ENCODE data around the gene ESYT2.

ESYT2 gene

GRCh38 chr7:158814637-158815036 is 14.7 kb downstream of the ESYT2 start:
- Histone ChIP-seq H3K27me3 (ENCODE audit: control insufficient read depth, insufficient read depth, low read length) (no peaks in the 10 kb centered on the region), H3K4me1 (ENCODE audit: control insufficient read depth, insufficient read depth, low read length) (peaks cover 6% of the 10 kb centered on the region)
- no CpG with 5 or more reads among the region's 2 CpGs for WGBS (ENCODE audit: insufficient coverage, insufficient read length)

GRCh38 chr7:158812684-158813083 is 16.6 kb downstream of the ESYT2 start:
- no CpG with 5 or more reads among the region's 5 CpGs for WGBS (ENCODE audit: insufficient coverage, insufficient read length)
- H3K27ac ChIP-seq (ENCODE audit: low read length) = no peak overlapping the region
- no peaks in the 10 kb centered on the region for H3K27me3 ChIP-seq (ENCODE audit: control insufficient read depth, insufficient read depth, low read length)
- H3K4me1 ChIP-seq (ENCODE audit: control insufficient read depth, insufficient read depth, low read length) = peaks cover 1% of the 10 kb centered on the region; the same call in 1 of the 2 replicates
- H3K9me3 ChIP-seq (ENCODE audit: control insufficient read depth, insufficient read depth, low read length) = no peaks in the 10 kb centered on the region
- no peak overlapping the region for H3K4me3 ChIP-seq (ENCODE audit: low read length)
- no peak for DNase-seq (ENCODE audit: low read depth, low spot score)
- H3K36me3 ChIP-seq (ENCODE audit: control insufficient read depth, insufficient read depth, low read length) = no peaks in the 10 kb centered on the region

More at GRCh38 chr7:158814637-158815036, 14.7 kb downstream of the ESYT2 start:
- Histone ChIP-seq H3K4me3 (ENCODE audit: low read length) (no peak overlapping the region), H3K36me3 (ENCODE audit: control insufficient read depth, insufficient read depth, low read length) (no peaks in the 10 kb centered on the region), H3K27ac (ENCODE audit: low read length) (no peak overlapping the region), H3K9me3 (ENCODE audit: control insufficient read depth, insufficient read depth, low read length) (no peaks in the 10 kb centered on the region)
- DNase-seq (ENCODE audit: low read depth, low spot score) = no peak

GRCh38 chr7:158811894-158812293 is 17.4 kb downstream of the ESYT2 start:
- Histone ChIP-seq H3K4me3 (ENCODE audit: low read length) (no peak overlapping the region), H3K27me3 (ENCODE audit: control insufficient read depth, insufficient read depth, low read length) (no peaks in the 10 kb centered on the region), H3K27ac (ENCODE audit: low read length) (no peak overlapping the region), H3K36me3 (ENCODE audit: control insufficient read depth, insufficient read depth, low read length) (no peaks in the 10 kb centered on the region), H3K4me1 (ENCODE audit: control insufficient read depth, insufficient read depth, low read length) (peaks cover 1% of the 10 kb centered on the region; the same call in 1 of the 2 replicates), H3K9me3 (ENCODE audit: control insufficient read depth, insufficient read depth, low read length) (no peaks in the 10 kb centered on the region)
- no CpG with 5 or more reads among the region's 5 CpGs for WGBS (ENCODE audit: insufficient coverage, insufficient read length)
- DNase-seq (ENCODE audit: low read depth, low spot score) = no peak

GRCh38 chr7:158811461-158811860 is 17.8 kb downstream of the ESYT2 start:
- no CpG with 5 or more reads among the region's 8 CpGs for WGBS (ENCODE audit: insufficient coverage, insufficient read length)
- Histone ChIP-seq H3K27ac (ENCODE audit: low read length) (no peak overlapping the region), H3K36me3 (ENCODE audit: control insufficient read depth, insufficient read depth, low read length) (no peaks in the 10 kb centered on the region), H3K9me3 (ENCODE audit: control insufficient read depth, insufficient read depth, low read length) (no peaks in the 10 kb centered on the region), H3K4me3 (ENCODE audit: low read length) (no peak overlapping the region), H3K4me1 (ENCODE audit: control insufficient read depth, insufficient read depth, low read length) (peaks cover 1% of the 10 kb centered on the region; the same call in 1 of the 2 replicates), H3K27me3 (ENCODE audit: control insufficient read depth, insufficient read depth, low read length) (no peaks in the 10 kb centered on the region)
- no peak for DNase-seq (ENCODE audit: low read depth, low spot score)

GRCh38 chr7:158810846-158811245 is 18.5 kb downstream of the ESYT2 start:
- no peaks in the 10 kb centered on the region for H3K36me3 ChIP-seq (ENCODE audit: control insufficient read depth, insufficient read depth, low read length)
- no peak for DNase-seq (ENCODE audit: low read depth, low spot score)
- no peaks in the 10 kb centered on the region for H3K27me3 ChIP-seq (ENCODE audit: control insufficient read depth, insufficient read depth, low read length)
- peaks cover 1% of the 10 kb centered on the region; the same call in 1 of the 2 replicates for H3K4me1 ChIP-seq (ENCODE audit: control insufficient read depth, insufficient read depth, low read length)
- H3K4me3 ChIP-seq (ENCODE audit: low read length) = no peak overlapping the region
- no CpG with 5 or more reads among the region's 5 CpGs for WGBS (ENCODE audit: insufficient coverage, insufficient read length)
- H3K27ac ChIP-seq (ENCODE audit: low read length) = no peak overlapping the region
- H3K9me3 ChIP-seq (ENCODE audit: control insufficient read depth, insufficient read depth, low read length) = no peaks in the 10 kb centered on the region

- Histone ChIP-seq H3K9me3 (ENCODE audit: control insufficient read depth, insufficient read depth, low read length) (no peaks in the 10 kb centered on the region), H3K4me1 (ENCODE audit: control insufficient read depth, insufficient read depth, low read length) (no peaks in the 10 kb centered on the region; the same call in 1 of the 2 replicates), H3K36me3 (ENCODE audit: control insufficient read depth, insufficient read depth, low read length) (no peaks in the 10 kb centered on the region), H3K4me3 (ENCODE audit: low read length) (no peak overlapping the region), H3K27me3 (ENCODE audit: control insufficient read depth, insufficient read depth, low read length) (no peaks in the 10 kb centered on the region), H3K27ac (ENCODE audit: low read length) (no peak overlapping the region)
- no CpG with 5 or more reads among the region's 1 CpG for WGBS (ENCODE audit: insufficient coverage, insufficient read length)
- DNase-seq (ENCODE audit: low read depth, low spot score) = no peak
These were observed 19.7 kb downstream of the ESYT2 start for GRCh38 chr7:158809596-158809995.

GRCh38 chr7:158808126-158808525 is 21.2 kb downstream of the ESYT2 start:
- no peak overlapping the region for H3K4me3 ChIP-seq (ENCODE audit: low read length)
- H3K27ac ChIP-seq (ENCODE audit: low read length) = no peak overlapping the region
- H3K27me3 ChIP-seq (ENCODE audit: control insufficient read depth, insufficient read depth, low read length) = no peaks in the 10 kb centered on the region
- H3K36me3 ChIP-seq (ENCODE audit: control insufficient read depth, insufficient read depth, low read length) = no peaks in the 10 kb centered on the region
- DNase-seq (ENCODE audit: low read depth, low spot score) = no peak
- H3K9me3 ChIP-seq (ENCODE audit: control insufficient read depth, insufficient read depth, low read length) = no peaks in the 10 kb centered on the region
- WGBS (ENCODE audit: insufficient coverage, insufficient read length) = no CpG with 5 or more reads among the region's 18 CpGs
- peaks cover under 1% of the 10 kb centered on the region for H3K4me1 ChIP-seq (ENCODE audit: control insufficient read depth, insufficient read depth, low read length)

GRCh38 chr7:158805937-158806336 is 23.4 kb downstream of the ESYT2 start:
- Histone ChIP-seq H3K4me3 (ENCODE audit: low read length) (no peak overlapping the region), H3K27me3 (ENCODE audit: control insufficient read depth, insufficient read depth, low read length) (no peaks in the 10 kb centered on the region), H3K4me1 (ENCODE audit: control insufficient read depth, insufficient read depth, low read length) (peaks cover 3% of the 10 kb centered on the region), H3K36me3 (ENCODE audit: control insufficient read depth, insufficient read depth, low read length) (no peaks in the 10 kb centered on the region), H3K27ac (ENCODE audit: low read length) (no peak overlapping the region), H3K9me3 (ENCODE audit: control insufficient read depth, insufficient read depth, low read length) (no peaks in the 10 kb centered on the region)
- no peak for DNase-seq (ENCODE audit: low read depth, low spot score)
- no CpG with 5 or more reads among the region's 21 CpGs for WGBS (ENCODE audit: insufficient coverage, insufficient read length)

GRCh38 chr7:158805414-158805813 is 23.9 kb downstream of the ESYT2 start:
- Histone ChIP-seq H3K27me3 (ENCODE audit: control insufficient read depth, insufficient read depth, low read length) (no peaks in the 10 kb centered on the region), H3K4me3 (ENCODE audit: low read length) (no peak overlapping the region), H3K27ac (ENCODE audit: low read length) (no peak overlapping the region), H3K36me3 (ENCODE audit: control insufficient read depth, insufficient read depth, low read length) (no peaks in the 10 kb centered on the region), H3K4me1 (ENCODE audit: control insufficient read depth, insufficient read depth, low read length) (peaks cover 3% of the 10 kb centered on the region), H3K9me3 (ENCODE audit: control insufficient read depth, insufficient read depth, low read length) (no peaks in the 10 kb centered on the region)
- no peak for DNase-seq (ENCODE audit: low read depth, low spot score)
- no CpG with 5 or more reads among the region's 2 CpGs for WGBS (ENCODE audit: insufficient coverage, insufficient read length)

GRCh38 chr7:158804335-158804734 is 25.0 kb downstream of the ESYT2 start:
- H3K4me1 ChIP-seq (ENCODE audit: control insufficient read depth, insufficient read depth, low read length) = peaks cover 3% of the 10 kb centered on the region
- WGBS (ENCODE audit: insufficient coverage, insufficient read length) = no CpG with 5 or more reads among the region's 22 CpGs
- H3K27me3 ChIP-seq (ENCODE audit: control insufficient read depth, insufficient read depth, low read length) = no peaks in the 10 kb centered on the region
- H3K4me3 ChIP-seq (ENCODE audit: low read length) = no peak overlapping the region
- H3K27ac ChIP-seq (ENCODE audit: low read length) = no peak overlapping the region
- no peaks in the 10 kb centered on the region for H3K9me3 ChIP-seq (ENCODE audit: control insufficient read depth, insufficient read depth, low read length)
- no peaks in the 10 kb centered on the region for H3K36me3 ChIP-seq (ENCODE audit: control insufficient read depth, insufficient read depth, low read length)
- no peak for DNase-seq (ENCODE audit: low read depth, low spot score)

GRCh38 chr7:158803367-158803969 is 25.8 kb downstream of the ESYT2 start:
- no peak overlapping the region for H3K27ac ChIP-seq (ENCODE audit: low read length)
- H3K27me3 ChIP-seq (ENCODE audit: control insufficient read depth, insufficient read depth, low read length) = no peaks in the 10 kb centered on the region
- H3K4me3 ChIP-seq (ENCODE audit: low read length) = no peak overlapping the region
- no peaks in the 10 kb centered on the region for H3K9me3 ChIP-seq (ENCODE audit: control insufficient read depth, insufficient read depth, low read length)
- peaks cover 3% of the 10 kb centered on the region for H3K4me1 ChIP-seq (ENCODE audit: control insufficient read depth, insufficient read depth, low read length)
- WGBS (ENCODE audit: insufficient coverage, insufficient read length) = no CpG with 5 or more reads among the region's 35 CpGs
- DNase-seq (ENCODE audit: low read depth, low spot score) = no peak
- H3K36me3 ChIP-seq (ENCODE audit: control insufficient read depth, insufficient read depth, low read length) = no peaks in the 10 kb centered on the region

Measured in iPS DF 6.9 (cell line).